HG02571 (cell line): ENCODE results near the gene TRIM17.

Experiments
- ATAC-seq: cut with Tn5 transposase; IDR thresholded peaks from one replicate; pipeline ENCODE4 v1.9.1; 2021; ENCODE audit warnings: mild to moderate bottlenecking, moderate library complexity; ENCODE audit not compliant: unreplicated experiment

The TRIM17 gene

DNA sequence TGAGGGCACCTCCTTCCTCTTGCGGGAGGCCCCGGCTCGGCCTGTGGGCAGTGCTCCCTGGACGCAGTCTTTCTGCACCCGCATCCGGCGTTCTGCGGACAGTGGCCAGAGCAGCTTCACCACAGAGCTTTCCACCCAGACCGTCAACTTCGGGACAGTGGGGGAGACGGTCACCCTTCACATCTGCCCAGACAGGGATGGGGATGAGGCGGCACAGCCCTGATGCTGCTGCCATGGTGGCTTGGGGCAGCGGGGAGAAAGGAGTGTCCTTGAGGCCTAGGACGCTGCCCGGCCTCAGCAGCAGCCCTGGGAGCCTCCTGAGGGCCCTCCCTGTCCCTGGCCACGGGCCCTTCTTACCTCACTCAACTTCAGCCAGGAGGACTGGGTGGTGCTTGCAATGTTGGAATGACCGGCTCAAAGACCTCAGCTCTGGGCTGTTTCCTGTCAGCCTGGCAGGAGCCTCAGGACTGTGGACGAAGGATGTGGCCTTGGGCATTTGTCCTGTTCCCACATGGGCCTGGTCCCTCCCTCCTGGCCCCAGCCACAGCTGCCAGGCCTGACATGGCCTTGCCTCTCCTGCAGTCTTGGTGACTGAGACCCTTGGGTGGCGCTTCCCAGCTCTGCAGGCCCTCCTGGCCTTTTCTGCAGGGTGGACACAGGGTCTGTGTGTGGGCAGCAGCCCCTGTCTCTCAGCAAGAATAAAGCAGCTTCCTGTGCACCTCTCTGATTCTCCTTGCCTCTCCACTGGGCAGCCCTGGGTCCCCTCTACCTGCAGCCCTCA lies 55.9 kb downstream of the TRIM17 start:
- ATAC-seq = no peak

DNA sequence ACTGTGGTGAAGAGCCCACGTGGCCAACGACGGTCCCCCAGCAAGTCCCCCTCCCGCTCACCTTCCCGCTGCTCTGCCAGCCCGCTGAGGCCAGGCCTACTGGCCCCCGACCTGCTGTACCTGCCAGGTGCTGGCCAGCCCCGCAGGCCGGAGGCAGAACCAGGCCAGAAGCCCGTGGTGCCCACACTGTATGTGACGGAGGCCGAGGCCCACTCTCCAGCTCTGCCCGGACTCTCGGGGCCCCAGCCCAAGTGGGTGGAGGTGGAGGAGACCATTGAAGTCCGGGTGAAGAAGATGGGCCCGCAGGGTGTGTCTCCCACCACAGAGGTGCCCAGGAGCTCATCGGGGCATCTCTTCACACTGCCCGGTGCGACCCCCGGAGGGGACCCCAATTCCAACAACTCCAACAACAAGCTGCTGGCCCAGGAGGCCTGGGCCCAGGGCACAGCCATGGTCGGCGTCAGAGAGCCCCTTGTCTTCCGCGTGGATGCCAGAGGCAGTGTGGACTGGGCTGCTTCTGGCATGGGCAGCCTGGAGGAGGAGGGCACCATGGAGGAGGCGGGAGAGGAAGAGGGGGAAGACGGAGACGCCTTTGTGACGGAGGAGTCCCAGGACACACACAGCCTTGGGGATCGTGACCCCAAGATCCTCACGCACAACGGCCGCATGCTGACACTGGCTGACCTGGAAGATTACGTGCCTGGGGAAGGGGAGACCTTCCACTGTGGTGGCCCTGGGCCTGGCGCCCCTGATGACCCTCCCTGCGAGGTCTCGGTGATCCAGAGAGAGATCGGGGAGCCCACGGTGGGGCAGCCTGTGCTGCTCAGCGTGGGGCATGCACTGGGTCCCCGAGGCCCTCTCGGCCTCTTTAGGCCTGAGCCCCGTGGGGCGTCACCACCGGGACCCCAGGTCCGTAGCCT lies 56.8 kb downstream of the TRIM17 start:
- no peak for ATAC-seq

DNA sequence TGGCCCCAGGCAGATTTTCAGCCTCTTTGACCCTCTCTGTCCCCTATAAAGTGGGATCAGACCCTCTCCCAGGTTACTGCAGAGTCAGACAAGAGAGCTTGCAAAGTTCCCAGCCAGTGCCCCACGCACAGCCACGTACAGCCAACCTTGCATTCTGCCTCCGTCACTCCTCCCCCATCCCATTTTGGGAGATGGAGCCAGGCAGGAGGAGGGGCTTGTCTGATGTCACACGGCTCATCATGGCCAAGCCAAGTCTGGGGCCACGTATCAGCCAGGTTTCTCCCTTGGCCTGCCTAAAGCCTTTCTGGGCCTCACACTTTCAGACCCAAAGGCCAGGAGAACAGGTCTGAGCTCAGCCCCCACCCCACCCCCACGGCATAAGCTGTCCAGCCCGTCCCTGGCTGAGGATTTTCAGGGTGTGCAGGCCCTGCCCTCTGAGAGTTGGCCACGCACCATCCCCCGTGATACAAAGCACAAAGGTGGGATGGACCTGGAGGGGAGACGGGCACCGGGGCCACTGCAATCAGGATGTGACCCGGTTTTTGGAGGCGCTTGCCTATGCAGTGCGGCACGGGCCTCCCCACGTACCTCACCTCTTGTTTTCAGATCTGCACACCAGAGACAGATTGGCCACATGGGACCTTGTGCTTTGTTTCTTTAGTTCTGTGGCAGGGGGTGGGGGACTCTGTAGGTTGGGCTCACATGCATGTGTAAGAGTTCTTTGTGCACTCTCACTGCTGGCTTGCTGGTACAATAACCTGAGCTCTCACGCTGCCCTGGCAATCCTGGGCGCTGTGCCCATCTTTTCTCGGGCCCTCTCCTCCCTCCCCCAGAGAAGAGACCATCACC lies 57.7 kb downstream of the TRIM17 start:
- no peak for ATAC-seq

DNA sequence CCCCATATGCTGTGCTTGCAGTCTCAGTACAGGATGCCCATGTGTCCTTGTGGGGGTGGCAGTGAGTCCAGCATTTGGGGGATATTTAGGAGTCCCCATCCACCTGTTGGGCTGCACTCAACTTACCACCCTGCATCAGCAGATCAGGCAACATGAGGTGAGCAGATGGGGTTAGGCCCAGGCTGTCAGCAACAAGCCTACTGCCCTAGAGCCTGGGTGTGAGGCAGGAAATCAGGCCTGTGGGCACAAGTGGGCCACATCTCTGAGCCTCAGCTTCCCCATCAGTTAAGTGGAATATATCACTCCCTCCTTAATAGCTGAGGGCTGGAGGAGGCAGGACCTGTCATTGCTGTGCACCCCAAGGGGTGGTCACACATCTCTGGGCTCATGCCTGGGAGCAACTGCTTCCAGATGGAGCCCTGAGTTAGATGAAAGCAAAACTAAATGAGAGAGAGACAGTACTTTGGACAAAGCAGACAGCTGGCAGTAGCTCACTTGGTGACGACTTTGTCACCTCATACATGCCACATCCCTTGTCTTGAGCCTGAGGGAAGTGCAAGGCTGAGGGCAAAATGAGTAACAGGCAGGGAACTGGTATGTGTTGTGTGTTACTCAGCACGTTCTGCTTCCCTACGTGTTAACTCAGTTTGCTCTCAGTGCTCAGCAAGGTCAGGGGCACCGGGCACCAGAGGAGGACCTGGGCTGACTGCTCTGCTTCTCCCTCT lies 58.5 kb downstream of the TRIM17 start:
- ATAC-seq = no peak
